Uterus (tissue), 2 donors: ENCODE measurements around the gene ZNF775.

ENCODE experiments used
- CTCF ChIP-seq, 4 experiments: fragments of 200-600 bp in 2 of 4; fragments of 450-650 bp in 2 of 4; sonication (generic) in 2 of 4; IDR thresholded peaks; one replicate each; pipeline ENCODE4 v1.5.1; 2016 to 2019; ENCODE audit warnings: antibody characterized with exemption in 4 of 4, mild to moderate bottlenecking in 2 of 4, moderate library complexity in 1 of 4
- POLR2A ChIP-seq, 2 donors: fragments of 450-650 bp; IDR thresholded peaks; one replicate each; pipeline ENCODE4 v1.6.1; 2016; ENCODE audit warnings: antibody characterized with exemption in 2 of 2, mild to moderate bottlenecking in 1 of 2, moderate library complexity in 1 of 2

GRCh38 chr7:150379441-150380379 lies 580 bp downstream of the ZNF775 start:
- TF ChIP-seq CTCF (IDR thresholded peaks at IDR 0.05), result no peak
- no peak for TF ChIP-seq POLR2A (IDR thresholded peaks at IDR 0.05)
